UCSD-AML1 (cell line): ENCODE data around the gene ANKMY1.
"Not testable (repeated sequence)": the region's sequence is repeated elsewhere in the genome, so short reads cannot be mapped to it uniquely, and the experiment has no call there.

Source experiments
- DNase-seq: peaks from one replicate; lab custom pipeline; 2025; ENCODE audit not compliant: unreplicated experiment; lab: John Stamatoyannopoulos, UW

Gene ANKMY1

DNA sequence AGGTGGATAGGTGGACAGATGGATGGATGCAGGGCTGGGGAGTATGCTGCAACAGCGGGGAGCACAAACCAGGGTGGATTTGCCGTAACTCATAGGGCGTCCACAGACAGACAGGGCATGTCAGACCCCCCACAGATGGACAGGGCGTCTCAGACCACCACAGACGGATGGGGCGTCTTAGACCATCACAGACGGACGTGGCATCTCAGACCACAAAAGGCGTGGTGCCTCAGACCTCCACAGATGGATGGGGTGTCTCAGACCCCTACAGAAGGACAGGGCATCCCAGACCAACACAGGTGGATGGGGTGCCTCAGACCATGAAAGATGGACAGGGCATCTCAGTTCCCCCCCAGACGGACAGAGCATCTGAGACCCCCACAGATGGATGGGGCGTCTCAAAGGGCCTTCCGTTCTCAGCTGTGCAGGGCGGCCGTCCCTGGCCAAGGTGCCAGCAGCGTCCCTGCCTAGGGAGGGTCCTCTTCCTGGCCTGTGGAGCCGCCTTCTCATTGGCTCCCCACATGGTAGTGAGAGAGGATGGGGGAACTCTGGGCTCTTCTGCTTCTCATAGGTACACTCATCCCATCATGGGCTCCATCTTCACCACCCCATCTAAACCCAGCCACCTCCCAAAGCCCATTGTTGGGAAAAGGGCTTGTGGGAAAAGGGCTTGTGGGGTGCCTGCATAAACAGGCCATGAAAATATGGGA lies 2.1 kb downstream of the ANKMY1 start:
- no peak for DNase-seq

GRCh38 chr2:240554767-240555493 lies 2.9 kb downstream of the ANKMY1 start:
- DNase-seq, result no peak

GRCh38 chr2:240553956-240554480 lies 3.8 kb downstream of the ANKMY1 start:
- DNase-seq, result no peak

DNA sequence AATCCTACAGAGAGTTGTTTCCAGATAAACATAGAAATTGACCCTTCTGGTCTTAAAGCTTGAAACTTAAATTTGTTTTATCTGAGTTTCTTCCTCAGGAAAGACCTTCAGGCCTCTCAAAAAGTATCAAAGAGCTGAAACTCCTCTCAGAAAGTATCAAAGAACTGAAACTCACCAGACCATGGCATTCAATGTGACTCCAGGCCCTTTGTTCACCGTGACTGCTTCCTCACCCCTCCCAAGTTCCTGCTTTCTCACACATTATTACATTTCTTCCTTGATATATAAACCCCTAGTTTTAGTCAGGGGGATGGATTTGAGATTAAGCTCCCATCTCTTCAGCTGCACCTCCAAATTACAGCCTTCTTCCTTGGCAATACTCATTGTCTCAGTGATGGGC lies 6.0 kb downstream of the ANKMY1 start:
- DNase-seq, result no peak

DNA sequence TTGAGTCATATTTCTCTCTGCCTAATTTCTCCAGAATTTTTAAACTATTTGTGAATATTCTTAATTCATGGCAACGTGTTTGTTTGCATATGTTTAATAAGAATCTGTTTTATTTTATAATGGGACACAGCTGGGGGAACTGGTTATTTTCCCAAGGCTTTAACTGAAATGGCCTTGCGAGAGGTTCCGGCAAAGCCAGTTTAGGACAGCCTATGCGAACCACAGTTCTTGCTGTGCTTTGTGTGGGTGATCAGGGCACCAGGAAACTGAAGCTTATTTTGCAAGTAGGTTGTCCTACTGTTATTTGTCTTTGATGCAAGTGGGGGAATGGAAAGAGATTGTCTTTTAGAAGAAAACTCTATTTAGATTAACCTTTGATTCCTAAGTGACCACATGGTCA lies 6.5 kb downstream of the ANKMY1 start:
- no peak for DNase-seq

DNA sequence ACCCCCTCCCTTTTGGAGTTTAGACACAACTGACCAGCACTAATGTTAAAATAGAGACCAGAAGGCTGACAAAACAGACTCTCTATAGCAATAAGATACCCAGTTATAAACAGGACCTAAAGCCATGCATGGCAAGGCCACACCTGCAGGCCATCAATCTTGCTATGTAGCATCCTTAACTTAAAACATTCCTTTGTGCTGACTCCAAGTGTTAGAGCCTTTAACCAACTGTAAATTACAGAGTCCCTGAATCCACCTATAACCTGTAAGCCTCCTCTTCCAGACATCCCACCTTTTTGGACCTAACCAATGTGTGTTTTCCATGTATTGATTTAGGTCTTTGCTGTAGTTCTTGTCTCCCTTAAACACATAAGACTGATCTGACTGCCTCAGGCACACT lies 17.9 kb downstream of the ANKMY1 start:
- DNase-seq, result no peak

GRCh38 chr2:240539101-240539500 lies 18.7 kb downstream of the ANKMY1 start:
- not testable (repeated sequence) for DNase-seq

- no peak for DNase-seq
These were observed 19.6 kb downstream of the ANKMY1 start for GRCh38 chr2:240538031-240538780.

GRCh38 chr2:240532031-240532775 lies 25.6 kb downstream of the ANKMY1 start:
- DNase-seq, result no peak

- DNase-seq, result no peak
These were observed 26.8 kb downstream of the ANKMY1 start for GRCh38 chr2:240531038-240531437.

GRCh38 chr2:240530181-240530580 lies 27.6 kb downstream of the ANKMY1 start:
- no peak for DNase-seq

GRCh38 chr2:240529344-240529999 lies 28.3 kb downstream of the ANKMY1 start:
- DNase-seq, result no peak

DNA sequence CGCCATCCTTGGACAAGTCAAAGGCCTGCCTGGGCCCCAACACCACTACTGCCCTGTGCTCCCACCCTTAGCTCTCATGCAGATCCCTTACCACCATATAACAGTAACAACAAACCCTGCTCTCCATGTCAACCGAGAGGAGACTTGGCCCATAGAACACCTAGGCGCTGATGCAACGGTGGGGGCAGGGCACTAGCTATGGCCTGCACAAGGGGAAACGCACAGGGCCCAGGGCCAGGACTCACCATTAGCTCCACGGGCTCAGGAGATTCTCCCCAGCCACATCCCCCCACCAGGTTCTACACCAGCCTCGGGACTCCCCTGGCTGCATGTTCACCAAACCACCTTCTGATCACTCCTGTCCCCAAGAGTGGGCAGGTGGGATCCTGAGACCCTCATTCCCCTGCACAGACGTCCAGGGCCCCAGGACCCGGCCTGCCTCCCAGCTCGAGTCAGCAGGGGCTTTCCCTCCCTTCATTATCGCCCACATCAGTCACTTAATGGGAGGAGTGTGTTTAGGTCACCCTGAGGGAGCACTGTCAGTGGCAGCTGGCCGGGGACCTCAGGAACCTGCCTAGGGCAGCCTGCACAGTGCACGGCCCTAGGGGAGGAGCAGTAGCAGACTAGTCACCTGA lies 29.3 kb downstream of the ANKMY1 start:
- no peak for DNase-seq

DNA sequence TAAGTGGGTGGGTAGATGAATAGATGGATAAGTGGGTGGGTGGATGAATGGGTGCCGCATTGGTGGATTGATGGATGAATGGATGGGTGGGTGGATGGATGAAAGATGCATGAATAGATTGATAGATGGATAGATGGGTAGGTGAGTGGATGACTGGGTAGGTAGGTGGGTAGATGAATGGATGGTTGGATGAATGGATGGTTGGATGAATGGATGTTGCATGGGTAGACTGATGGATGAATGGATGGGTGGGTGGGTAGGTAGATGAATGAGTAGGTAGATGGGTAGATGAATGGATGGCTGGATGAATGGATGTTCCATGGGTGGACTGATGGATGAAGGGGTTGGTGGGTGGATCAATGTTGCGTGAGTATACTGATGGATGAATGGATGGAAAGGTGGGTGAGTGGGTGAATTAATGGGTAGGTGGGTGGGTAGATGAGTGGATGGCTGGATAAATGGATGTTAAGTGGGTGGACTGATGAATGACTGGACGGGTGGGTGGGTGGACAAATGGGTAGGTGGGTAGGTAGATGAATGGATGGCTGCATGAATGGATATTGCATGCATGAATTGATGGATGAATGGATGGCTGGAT lies 30.5 kb downstream of the ANKMY1 start:
- no peak for DNase-seq

GRCh38 chr2:240526521-240526920 lies 31.3 kb downstream of the ANKMY1 start:
- no peak for DNase-seq

DNA sequence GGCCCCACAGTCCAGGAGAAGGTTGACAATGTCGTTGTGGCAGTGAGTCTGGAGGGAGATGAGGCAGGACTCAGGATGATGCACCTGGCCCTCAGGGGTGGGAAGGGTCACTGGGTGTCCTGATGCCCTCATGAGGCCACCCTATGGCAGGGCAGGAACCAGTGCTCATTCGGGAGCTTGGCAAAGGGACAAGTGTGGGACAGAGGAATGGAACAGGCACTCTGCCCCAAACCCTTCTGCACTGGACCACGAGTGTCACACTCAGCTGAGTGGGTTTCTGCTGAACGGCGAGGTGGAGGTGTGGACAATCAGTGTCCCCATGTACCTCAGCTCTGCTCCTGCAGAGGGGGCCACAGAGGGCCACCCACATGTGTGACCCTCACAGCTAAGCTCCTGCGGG lies 32.0 kb downstream of the ANKMY1 start:
- no peak for DNase-seq

GRCh38 chr2:240524963-240525718 lies 32.6 kb downstream of the ANKMY1 start:
- no peak for DNase-seq

GRCh38 chr2:240523451-240524281 lies 34.1 kb downstream of the ANKMY1 start:
- no peak for DNase-seq
